Activated T-cell treated with anti-CD3 and anti-CD28 coated beads for 24 hours (primary cell): ENCODE measurements around the gene MCU.
"Not testable (repeated sequence)": the region's sequence is repeated elsewhere in the genome, so short reads cannot be mapped to it uniquely, and the experiment has no call there.

Experiments
- DNase-seq: peaks from one replicate; pipeline ENCODE4 v3.0.0-alpha.2; 2020; ENCODE audit warnings: low read depth

The MCU gene

DNA sequence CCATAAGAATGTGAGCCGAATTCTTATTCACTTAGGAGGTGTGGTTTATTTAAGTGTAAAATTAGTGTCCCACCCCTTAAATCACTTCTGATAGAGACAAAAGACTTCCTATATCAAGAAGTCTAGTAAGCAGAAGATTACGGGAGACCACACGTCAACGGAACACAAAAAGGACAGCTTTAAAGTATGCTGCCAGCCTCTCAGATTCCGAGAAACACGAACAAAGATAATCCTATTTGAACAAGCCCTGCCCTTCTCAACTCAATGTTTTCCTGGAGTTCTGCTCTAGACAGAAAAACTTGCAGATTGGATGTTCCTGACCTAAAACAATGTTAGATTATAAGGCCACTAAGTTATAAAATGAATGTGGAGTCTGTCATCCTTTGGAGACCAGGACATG, 4.9 kb upstream of the MCU start:
- DNase-seq, result no peak

DNA sequence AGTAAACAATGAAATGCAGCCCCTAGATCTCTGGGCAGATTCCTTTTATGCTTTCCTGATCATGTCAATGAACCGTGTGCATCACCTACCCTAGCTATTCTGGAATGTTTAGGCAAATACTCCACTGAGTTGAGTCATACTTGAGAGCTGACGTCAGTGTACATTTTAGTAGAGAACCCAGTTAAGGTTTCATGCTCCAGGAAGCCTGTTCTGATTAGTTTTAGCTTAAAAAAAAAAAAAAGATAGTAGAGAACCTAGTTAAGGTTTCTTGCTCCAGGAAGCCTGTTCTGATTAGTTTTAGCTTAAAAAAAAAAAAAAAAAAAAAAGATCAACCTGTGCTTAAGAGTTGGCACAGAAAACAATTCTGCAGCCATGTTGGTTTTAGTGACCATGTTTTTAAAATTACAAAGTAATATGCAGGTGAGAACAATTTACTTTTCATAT, 3.7 kb upstream of the MCU start:
- DNase-seq, result no peak

DNA sequence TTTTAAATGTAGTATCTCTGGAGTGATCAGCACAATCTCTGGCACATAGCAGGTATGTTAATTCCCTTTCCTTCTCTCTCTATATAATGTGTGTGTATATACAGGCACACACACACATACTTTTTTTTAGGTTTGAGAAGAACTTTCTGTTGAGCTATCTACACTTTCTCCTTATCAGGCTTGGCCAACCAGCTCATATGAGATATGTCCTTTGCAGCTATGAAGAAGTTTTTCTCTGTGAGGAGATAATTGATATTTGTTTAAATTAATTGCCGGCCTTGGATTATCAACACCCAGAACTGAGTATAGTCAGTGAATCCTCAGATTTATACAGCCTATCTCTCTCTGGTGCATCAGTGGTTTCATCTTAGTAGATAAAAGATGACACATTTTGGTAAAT, 2.3 kb upstream of the MCU start:
- no peak for DNase-seq

DNA sequence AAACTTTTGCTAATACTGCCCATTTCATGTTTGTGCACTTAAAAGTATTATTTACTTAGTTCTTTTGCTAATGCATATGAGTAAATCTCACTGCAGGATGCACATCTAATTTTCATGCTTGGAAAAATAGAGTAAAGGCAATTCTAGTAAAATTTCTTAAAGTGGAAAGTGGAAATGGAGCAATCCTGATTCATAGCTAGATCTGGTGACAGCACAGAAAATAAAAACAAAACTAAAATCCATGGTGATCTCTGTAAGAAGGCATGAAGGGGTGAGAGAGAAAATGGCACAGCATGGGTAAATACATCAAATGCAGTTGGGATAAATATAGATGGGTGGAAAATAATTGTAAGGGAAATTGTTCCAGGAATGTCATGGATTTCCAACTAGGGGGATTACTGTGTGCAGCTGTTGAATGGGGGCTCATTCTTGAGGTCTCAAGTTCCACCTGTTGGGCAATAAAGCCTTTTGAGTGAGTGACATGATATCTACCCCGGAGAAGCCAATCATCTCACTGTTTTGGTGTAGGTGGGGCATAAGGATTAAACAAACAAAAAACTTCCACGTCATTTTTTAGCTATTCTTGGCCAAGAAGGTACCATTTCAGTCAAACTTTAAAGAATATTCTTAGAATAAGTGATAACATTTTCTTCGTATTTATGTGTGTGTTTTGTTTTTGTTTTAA, 1.7 kb upstream of the MCU start:
- DNase-seq, result no peak

DNA sequence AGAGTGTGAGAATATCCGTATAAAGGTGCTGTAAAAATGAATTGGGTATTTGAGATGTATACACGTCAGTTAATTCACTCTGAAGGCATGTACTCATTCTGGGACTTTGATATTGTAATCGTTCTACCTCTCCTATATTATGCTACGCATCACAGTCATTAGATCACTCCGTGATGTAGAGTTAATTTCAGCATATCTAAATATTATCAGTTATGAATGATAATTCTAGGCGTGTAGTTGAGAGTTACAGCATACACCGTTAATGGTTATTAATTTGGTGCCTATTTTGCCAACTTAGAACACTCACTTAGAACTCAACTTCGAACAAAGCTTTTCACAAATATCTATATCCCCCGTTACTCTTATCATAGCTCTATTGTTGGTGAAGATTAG, 477 bp upstream of the MCU start:
- no peak for DNase-seq

DNA sequence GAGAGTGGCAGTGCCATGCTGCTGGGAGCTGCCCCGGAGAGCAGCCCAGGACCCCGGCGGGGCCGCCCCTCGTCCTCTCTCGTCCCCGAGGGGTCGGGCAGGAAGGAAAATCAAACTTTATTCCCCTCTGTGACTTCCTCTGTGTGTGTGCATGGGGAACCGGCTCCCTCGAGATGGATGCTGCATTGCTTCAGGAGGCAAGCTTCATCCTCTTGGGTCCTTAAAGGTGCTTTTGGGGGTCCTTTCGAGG, 726 bp downstream of the MCU start:
- no peak for DNase-seq

DNA sequence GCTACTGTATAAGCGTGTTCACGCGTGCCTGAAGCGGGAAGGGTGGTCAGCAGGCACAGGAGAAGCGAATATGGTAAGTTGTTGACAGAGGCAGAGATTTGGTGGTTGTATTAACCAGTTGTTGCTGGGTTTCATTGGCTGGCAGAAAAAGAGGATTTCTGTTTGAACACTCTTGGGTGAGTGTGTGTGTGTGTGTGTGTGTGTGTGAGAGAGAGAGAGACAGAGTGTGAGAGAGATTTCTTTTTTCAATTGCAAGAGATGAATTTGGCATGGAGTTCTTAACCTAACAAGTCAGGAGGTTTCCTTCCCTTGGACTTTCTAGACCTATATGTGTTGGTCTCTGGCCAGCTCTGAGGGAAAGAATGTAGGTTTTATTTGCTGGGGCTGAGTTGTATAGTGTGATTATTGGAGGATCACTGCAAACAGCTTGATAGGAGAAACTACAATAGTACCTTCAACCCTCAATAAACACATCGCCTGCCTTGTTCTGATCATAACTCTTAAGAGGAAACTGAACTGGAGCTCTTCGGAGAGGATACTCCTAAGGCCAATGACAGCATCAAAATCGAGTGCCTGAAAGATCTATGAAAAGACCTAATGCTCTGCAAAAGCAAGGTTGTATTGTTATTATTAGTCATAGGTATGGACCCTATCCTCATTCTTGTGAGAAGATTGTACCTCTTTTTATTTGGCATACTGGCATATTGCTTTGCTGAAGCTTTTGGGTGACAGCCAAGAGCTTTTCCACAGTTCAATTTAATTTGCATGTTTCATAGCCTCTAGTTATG, 1.2 kb downstream of the MCU start:
- no peak for DNase-seq

DNA sequence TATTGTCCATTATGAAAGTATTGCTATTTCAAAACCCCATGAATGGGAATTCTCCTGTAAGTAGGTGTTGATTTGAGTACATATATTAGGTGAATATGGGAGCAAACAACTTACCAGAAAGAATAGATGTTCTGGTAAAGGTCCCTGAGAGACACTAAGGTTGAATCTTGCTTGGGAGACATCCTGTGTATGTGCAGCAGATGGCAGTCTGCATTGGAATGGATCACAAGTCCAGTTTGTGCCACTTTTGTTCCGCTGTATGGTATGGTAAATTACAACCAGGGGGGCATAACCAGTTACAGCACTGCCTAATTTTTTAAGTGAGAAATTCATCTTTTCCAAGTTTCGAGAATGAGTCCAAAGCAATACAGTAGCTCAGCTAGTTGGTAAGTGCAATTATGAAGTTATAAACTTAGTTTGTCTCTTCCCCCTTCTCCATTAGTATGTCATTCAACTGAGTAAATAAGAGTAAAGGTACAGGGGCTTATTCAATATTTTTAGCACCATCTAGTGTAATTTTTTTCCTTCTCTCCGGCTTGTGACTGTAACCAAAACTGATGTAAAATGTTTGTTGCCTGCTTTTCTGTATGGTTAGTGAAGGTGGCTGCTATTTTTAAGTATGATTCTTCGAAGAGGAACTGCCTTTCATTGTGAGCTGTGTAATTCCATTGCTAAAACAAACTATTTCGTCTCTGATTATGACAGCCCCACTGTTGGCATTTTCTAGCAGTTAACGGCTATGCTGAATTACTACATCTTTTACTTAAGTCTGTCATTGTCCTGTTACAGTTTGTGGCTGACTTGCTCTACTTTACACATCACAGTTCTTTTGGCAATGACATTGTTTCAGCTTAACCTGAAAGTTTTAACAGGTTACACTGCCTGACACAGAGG, 2.8 kb downstream of the MCU start:
- DNase-seq, result no peak

DNA sequence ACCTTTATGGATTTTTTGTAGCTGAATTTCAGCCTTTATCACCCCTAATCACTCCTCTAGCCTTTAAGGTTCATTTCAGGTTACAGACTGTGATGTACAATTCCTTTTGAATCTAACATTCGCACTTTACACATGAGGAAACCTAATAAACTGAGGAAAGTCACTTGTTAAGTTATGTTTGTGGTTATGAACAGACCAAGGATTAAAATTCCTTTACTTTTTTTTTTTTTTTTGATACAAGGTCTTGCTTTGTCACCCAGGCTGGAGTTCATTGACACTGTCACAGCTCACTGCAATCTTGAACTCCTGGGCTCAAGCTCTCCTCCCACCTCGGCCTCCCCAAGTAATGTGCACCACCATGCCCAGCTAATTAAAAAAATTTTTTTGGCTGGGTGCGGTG, 3.6 kb downstream of the MCU start:
- DNase-seq, result no peak

DNA sequence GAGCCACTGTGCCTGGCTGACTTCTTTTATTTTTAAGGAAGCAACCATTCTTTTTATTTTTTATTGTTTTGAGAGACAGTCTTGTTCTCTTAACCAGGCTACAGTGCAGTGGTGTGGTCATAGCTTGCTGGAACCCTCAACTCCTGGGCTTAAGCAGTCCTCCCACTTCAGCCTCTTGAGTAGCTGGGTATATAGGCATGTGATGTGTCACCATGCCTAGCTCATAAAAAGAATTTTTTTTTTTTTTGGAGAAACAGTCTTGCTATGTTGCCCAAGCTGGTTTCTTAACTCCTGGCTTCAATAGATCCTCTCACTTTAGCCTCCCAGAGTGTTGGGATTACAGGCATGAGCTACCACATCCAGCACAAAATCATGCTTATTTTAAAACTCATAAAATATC, 5.8 kb downstream of the MCU start:
- no peak for DNase-seq

DNA sequence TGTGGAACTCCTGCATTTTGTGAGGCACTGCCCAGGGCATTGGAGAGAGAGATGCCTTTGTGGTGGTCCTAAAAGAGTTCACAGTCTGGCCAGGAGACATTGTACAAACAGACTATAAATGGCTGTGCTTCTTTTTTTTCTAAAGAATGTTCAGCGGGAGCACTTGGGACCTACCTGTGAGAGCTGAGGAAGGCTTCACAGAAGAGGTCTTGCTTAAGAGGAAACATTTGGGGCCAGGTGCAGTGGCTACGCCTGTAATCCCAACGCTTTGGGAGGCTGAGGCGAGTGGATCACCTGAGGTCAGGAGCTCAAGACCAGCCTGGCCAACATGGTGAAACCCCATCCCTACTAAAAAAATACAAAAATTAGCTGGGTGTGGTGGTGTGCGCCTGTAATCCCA, 10.5 kb downstream of the MCU start:
- not testable (repeated sequence) for DNase-seq

DNA sequence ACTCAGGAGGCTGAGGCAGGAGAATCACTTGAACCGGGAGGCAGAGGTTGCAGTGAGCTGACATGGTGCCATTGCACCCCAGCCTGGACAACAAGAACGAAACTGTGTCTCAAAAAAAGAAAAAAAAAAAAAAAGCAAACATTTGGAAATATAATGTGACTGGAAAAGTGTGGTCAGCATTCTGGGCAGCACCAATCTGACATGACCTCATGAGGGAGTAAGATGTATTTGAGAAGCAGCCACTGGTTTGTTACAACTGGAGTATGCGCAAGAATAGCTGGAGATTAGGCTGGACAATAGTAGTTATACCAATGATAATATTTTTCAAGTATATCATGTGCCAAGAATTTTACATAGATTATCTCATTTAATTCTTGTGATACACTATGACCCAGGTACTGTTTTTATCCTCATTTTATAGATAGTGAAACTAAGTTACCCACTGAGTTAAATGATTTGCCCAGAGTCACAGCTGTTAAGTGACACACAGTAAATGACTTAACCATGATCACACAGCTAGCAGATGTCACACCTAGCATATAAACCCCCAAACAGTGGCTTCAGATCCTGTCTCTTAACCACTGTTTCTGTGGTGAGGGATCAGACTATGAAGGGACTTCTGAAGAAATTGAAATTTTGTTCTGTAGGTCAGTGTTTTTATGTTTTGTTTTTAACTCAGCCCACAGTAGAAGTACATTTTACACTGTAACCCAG, 11.1 kb downstream of the MCU start:
- no peak for DNase-seq

DNA sequence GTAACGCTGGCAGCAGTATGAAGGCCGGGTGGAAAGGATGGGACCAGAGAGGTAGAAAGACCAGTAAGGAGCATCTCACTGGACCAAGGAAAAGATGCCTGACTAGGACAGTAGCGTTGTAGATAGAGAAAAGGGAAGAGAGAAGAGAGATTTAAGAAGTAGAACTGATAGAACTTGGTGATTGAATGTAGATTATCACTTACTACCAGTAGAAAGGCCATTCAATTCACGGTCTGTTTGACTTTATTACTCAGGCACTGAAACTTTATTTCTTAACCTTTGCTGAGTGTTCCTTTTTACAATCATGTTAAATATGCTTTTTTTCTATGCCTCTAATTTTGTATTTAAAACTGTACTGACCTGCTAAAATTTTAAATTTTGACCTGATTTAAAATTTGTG, 12.2 kb downstream of the MCU start:
- DNase-seq, result no peak

DNA sequence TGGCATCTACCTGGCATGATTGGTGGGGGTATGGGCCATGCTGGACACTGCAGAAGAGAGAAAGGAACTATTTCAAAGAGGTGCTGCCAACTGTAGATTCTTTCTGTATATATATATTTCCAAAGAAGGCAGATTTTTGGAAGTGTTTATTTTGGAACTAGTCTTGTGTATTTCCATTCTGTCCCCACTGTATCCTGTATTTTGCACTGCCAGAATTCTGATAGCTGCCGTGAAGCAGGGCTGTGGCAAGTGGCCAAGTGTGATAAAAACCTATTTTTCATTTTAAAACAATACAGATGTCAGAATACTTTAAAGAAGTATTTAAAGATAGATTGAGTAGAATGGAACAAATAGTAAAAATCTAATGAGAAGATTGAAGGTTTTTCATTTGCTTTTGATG, 17.1 kb downstream of the MCU start:
- DNase-seq, result no peak

DNA sequence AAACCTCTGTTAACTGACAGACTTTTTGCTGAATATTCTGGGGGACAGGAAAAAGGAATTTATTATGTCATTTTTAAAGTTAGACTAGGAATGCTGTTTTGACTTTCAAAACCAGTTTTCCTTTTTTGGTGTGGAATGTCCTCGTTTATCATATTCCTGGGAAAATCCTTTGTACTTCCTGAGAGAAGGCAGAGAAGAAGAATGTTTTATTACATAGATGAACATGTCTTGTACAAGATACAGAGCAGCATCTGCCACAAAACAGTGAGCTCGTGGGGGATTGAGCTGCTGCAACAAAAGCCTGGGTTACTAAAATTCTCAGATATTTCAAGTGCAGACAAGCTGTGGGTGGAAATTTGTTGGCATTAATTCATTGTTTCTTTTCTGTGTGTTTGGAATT, 20.2 kb downstream of the MCU start:
- DNase-seq, result no peak

DNA sequence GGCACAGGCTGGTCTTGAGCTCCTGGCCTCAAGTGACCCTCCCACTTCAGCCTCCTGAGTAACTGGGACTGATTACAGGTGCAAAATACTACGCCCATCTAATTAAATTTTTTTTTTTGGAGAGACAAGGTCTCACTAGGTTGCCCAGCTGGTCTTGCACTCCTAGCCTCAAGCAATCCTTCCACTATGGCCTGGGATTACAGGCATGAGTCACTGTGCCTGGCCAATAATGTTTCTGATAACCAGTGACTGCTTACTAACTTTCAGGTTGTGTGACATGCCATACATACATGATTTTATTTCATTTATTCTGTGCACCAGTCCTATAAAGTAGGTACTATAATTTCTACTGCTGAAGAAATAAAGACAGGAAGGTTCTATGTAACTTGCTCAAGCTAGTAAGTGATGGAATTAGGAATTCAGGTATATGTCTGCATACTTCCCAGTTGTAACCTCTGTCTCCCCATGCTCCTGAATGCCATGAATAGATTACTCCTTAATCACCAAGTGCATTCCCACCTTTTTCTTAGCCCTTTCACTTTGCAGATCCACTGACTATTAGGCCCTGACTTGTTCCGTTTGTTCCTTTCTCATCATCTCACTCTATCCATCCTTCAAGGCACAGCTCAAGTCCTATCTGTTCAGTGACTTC, 28.1 kb downstream of the MCU start:
- no peak for DNase-seq

DNA sequence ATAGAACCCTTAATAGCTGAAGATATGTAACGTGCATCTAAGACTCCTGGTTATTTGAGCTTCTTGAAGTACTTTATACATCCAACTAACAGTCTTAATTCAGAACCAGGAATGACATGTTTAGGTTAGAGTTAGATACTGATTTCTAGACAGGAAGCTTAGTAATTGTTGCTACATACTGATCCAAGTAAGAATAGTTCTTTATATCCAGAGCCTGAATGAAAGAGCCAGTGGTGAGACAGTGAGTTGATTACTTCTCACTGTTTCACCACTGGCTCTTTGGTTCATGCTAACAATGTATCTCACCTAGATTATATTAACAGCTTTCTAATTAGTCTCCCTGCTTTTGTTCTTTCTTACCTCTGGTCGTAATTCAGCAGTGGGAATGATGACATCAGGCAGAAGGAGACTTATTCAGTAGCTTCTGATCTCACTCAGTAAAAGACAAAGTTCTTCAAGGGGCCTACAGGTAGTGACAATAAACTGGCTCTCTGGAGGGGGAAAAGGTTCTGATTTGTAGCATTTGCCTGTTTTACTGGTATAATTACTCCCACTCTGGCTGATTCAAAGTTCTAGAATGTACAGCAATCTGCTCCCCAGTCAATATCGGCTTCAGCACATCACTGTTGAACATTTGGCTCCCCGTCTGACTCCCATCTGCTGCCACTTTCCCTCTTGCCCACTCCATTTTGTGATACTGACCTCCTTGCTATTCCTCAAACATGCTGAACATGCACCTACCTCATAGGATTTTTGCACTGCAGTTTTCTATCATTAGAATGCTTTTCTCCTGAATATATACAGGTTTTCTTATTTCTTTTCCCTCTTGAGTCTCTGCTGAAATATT, 29.1 kb downstream of the MCU start:
- DNase-seq, result no peak

DNA sequence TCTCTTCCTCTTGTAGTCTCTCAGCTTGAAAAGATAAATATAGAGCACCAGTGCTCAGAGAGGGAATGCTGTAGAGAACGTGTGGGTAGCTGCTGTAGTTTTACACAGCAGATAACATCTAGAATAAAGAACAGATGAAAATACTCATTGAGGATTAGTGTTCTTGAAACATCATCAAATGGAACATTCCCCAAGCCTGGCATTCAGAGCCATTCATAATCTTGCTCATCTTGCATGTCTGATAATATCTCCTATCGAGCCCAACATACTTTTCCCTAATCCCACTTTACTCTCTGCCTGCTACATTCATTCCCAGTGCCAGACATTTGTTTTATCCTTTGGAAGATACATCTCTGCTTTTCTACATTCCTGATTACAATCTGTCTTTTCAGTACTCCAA, 35.2 kb downstream of the MCU start:
- no peak for DNase-seq

DNA sequence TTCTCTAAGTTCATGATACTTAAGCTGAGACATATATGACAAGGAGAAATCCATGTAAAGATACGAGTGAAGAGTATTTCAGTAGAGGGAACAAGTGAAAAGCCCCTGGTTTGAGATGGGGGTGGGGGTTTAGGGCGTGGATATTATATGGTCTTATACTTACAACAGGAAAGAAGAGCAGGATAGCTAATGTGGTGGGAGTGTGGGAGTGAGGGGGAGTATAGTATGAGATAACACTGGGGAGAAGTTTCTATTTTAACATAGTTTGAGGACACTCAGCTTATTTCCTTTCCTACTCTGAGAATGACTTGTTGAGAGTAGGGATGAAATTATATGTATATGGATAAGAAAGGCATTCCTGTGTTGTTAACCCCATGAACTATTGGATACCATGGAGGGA, 36.5 kb downstream of the MCU start:
- no peak for DNase-seq

DNA sequence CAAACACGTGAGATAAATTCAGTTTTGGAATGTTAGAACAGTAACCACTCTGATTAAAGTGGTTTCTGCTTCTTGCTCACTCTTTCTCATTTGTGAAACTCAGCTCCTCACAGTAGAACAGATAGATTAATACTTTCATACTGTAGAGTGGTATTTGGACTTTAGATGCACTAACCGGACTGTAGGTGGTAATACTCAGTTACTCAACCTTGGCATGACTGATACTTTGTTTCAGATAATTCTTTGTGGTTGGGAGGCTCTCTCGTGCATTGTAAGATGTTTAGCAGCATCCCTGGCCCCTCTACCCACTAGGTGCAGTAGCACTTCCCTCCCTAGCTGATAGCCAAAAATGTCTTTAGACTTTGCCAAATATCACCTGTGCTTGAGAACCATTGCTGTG, 37.6 kb downstream of the MCU start:
- DNase-seq, result no peak

DNA sequence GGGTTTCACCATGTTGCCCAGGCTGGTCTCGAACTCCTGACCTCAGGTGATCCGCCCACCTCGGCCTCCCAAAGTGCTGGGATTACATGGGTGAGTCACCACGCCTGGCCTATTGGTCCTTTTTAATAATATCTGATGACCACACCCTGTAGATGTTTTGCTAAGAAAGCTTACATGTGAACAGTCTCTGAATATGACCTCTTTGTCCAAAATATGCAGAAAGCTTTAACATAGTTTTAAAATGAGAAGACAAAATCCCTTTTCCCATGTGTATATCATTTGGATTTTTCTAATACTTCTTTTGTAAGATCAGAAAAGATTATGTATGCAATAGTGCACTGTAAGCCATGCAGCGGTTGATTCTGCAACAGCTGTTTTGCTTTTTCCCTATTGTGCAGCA, 38.5 kb downstream of the MCU start:
- no peak for DNase-seq
